ENCODE measurements around the gene ARHGAP19. TPM values are rescaled to one million over a fixed set of nuclear protein-coding genes. Genes with fewer than 3 reads are reported as not detected.

ARHGAP19 gene
- total RNA-seq, 1 donor = 8.7 TPM

DNA sequence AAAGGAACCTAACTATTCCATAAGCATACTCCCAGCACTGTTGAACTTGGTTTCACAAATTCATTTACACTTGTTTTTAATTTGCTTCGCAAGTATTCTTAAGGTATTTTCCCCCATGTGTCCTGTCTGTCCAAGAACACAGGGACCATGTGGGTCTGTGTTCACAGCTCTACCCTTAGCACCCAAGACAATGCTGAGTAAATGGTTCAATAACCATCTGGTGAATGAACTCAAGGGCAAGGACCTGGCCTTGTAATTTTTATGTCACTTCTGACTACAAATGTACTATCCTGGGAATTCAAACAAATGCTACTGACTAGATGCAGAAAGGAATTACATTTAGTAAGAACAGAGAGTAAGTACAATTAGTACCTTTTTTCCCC, 63.7 kb downstream of the ARHGAP19 start:
- no peaks in the 10 kb centered on the region for H3K79me2 ChIP-seq (ENCODE audit: insufficient read depth, low read length)
- no peak for DNase-seq (ENCODE audit: insufficient read length, low spot score, missing footprints)
- no peak overlapping the region for H3K4me3 ChIP-seq (ENCODE audit: insufficient read depth, low read length)
- no peaks in the 10 kb centered on the region for H3K27me3 ChIP-seq (ENCODE audit: insufficient read depth, low read length)
- no peak overlapping the region for H3K4me2 ChIP-seq (ENCODE audit: insufficient read depth, low read length)
- peaks cover 5% of the 10 kb centered on the region for H3K36me3 ChIP-seq (ENCODE audit: insufficient read depth, low read length)
- H2AFZ ChIP-seq (ENCODE audit: low read length) = no peak overlapping the region
- H3K27ac ChIP-seq (ENCODE audit: low read depth, low read length) = peak overlapping the region; percentile 49
- H3K4me1 ChIP-seq (ENCODE audit: insufficient read depth, low read length) = peaks cover 28% of the 10 kb centered on the region
- H3K9me3 ChIP-seq (ENCODE audit: low read depth, low read length) = no peaks in the 10 kb centered on the region
- H4K20me1 ChIP-seq (ENCODE audit: insufficient read depth, low read length) = no peaks in the 10 kb centered on the region
- TF ChIP-seq, protein P1, sequence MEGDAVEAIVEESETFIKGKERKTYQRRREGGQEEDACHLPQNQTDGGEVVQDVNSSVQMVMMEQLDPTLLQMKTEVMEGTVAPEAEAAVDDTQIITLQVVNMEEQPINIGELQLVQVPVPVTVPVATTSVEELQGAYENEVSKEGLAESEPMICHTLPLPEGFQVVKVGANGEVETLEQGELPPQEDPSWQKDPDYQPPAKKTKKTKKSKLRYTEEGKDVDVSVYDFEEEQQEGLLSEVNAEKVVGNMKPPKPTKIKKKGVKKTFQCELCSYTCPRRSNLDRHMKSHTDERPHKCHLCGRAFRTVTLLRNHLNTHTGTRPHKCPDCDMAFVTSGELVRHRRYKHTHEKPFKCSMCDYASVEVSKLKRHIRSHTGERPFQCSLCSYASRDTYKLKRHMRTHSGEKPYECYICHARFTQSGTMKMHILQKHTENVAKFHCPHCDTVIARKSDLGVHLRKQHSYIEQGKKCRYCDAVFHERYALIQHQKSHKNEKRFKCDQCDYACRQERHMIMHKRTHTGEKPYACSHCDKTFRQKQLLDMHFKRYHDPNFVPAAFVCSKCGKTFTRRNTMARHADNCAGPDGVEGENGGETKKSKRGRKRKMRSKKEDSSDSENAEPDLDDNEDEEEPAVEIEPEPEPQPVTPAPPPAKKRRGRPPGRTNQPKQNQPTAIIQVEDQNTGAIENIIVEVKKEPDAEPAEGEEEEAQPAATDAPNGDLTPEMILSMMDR (IDR thresholded peaks at IDR 0.05; ENCODE audit: extremely low read depth, low read depth, low read length) = no peak

DNA sequence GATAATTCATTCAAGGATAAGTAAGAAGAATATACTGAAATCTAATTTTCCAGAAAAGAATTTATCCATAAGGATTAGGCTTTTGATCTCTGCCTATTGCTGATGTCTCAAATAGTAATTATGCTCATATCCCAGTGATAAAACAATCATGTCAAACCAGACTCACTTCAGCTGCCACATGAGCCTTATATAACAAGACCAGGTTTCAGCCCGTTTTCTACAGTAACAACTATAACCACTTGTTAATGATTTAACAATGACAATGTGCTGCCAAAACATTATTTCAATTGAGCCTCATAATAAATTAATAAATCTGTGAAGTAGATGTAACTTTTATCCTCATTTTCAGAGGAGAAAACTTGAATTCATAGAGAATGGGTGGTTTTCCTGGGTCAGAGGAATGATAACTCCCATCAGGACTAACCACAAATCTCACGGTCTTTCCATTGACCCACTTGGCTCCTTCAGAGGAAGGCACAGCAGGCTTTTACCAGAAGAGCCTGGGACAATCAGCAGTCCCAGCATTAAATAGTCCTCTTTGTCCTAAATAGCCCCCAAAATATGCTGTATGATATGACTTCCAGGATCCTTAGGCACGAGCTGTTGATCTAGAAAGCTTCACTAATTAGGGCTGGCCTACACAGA, 64.2 kb downstream of the ARHGAP19 start:
- no peaks in the 10 kb centered on the region for H3K27me3 ChIP-seq (ENCODE audit: insufficient read depth, low read length)
- no peaks in the 10 kb centered on the region for H3K9me3 ChIP-seq (ENCODE audit: low read depth, low read length)
- H3K4me2 ChIP-seq (ENCODE audit: insufficient read depth, low read length) = no peak overlapping the region
- no peak overlapping the region for H2AFZ ChIP-seq (ENCODE audit: low read length)
- H3K4me3 ChIP-seq (ENCODE audit: insufficient read depth, low read length) = no peak overlapping the region
- no peaks in the 10 kb centered on the region for H3K79me2 ChIP-seq (ENCODE audit: insufficient read depth, low read length)
- no peak overlapping the region for H3K27ac ChIP-seq (ENCODE audit: low read depth, low read length)
- TF ChIP-seq, protein P1 (IDR thresholded peaks at IDR 0.05; ENCODE audit: extremely low read depth, low read depth, low read length) = no peak
- peaks cover 28% of the 10 kb centered on the region for H3K4me1 ChIP-seq (ENCODE audit: insufficient read depth, low read length)
- peaks cover 5% of the 10 kb centered on the region for H3K36me3 ChIP-seq (ENCODE audit: insufficient read depth, low read length)
- H4K20me1 ChIP-seq (ENCODE audit: insufficient read depth, low read length) = no peaks in the 10 kb centered on the region
- no peak for DNase-seq (ENCODE audit: insufficient read length, low spot score, missing footprints)

DNA sequence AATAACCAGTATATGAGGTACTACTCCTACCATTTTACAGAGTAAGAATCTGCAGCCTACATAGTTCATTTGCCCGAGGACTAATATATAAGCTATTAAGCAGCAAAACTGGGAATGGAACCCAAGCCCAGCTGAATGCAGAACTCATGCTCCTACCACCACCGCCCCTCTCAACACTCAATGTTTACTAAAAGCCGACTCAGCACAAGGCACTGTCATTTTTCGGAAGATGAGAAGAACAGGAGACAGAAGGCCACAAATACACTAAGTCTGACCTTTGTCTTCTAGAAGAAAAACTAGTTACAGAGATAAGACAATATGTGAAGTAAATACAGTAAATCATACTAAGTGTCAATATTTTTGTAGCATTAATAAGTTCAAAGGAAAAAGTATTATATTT, 66.0 kb downstream of the ARHGAP19 start:
- TF ChIP-seq, protein P1 (IDR thresholded peaks at IDR 0.05; ENCODE audit: extremely low read depth, low read depth, low read length) = no peak
- Histone ChIP-seq H3K4me2 (ENCODE audit: insufficient read depth, low read length) (no peak overlapping the region), H3K27ac (ENCODE audit: low read depth, low read length) (no peak overlapping the region), H3K9me3 (ENCODE audit: low read depth, low read length) (no peaks in the 10 kb centered on the region), H3K4me3 (ENCODE audit: insufficient read depth, low read length) (no peak overlapping the region), H4K20me1 (ENCODE audit: insufficient read depth, low read length) (no peaks in the 10 kb centered on the region), H3K4me1 (ENCODE audit: insufficient read depth, low read length) (peaks cover 28% of the 10 kb centered on the region), H3K79me2 (ENCODE audit: insufficient read depth, low read length) (no peaks in the 10 kb centered on the region), H3K36me3 (ENCODE audit: insufficient read depth, low read length) (peaks cover 5% of the 10 kb centered on the region), H2AFZ (ENCODE audit: low read length) (no peak overlapping the region), H3K27me3 (ENCODE audit: insufficient read depth, low read length) (no peaks in the 10 kb centered on the region)
- no peak for DNase-seq (ENCODE audit: insufficient read length, low spot score, missing footprints)

DNA sequence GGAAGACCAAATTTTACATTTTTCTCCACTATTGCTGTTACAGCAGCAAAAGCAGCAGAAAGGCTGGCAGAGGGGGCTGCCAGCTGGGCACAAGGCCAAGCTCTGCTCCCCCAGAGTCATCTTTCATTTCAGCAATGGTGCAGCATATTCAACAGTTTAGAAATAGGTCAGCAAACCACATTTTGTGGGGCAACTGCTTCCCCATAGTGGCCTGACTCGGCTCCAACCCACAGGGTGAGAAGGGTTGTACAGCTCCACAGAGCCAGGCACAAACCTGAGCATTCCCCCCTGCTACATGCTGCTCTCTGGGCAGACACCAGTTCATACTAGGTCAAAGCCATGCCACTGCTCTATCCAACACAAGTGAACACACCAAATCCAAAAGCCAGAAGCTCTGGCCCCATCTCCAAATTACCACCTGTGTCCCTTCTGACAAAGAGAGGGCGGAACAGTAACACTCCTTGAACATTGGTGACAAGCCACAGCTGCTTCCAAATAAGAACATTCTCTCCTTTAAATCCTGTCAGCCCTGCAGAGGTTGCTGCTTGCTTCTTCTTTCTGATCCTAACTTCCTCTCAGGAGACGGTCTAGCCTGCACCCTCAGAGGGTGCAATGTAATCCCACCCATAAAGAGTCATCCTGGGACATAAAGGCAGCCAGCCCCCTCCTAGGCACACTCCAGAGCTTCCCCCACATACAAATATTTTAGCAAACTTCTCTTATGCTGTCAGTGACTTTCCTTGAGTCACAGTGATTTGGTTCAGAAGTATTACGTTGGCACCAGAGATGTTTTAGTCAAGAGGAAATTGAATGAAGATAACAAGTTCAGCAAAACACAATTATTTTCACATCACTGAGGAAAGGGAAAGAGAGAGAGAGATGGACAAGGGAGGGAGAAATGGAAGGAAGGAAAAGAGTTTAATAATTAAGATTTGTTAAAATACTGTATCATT, 67.7 kb downstream of the ARHGAP19 start:
- no peaks in the 10 kb centered on the region for H3K9me3 ChIP-seq (ENCODE audit: low read depth, low read length)
- H3K4me1 ChIP-seq (ENCODE audit: insufficient read depth, low read length) = peaks cover 22% of the 10 kb centered on the region
- H3K79me2 ChIP-seq (ENCODE audit: insufficient read depth, low read length) = no peaks in the 10 kb centered on the region
- no peaks in the 10 kb centered on the region for H4K20me1 ChIP-seq (ENCODE audit: insufficient read depth, low read length)
- peaks cover 5% of the 10 kb centered on the region for H3K36me3 ChIP-seq (ENCODE audit: insufficient read depth, low read length)
- TF ChIP-seq, protein P1 (IDR thresholded peaks at IDR 0.05; ENCODE audit: extremely low read depth, low read depth, low read length) = no peak
- peak overlapping the region; percentile 7 for H3K4me2 ChIP-seq (ENCODE audit: insufficient read depth, low read length)
- peak overlapping the region; percentile 14 for H3K27ac ChIP-seq (ENCODE audit: low read depth, low read length)
- H2AFZ ChIP-seq (ENCODE audit: low read length) = no peak overlapping the region
- DNase-seq (ENCODE audit: insufficient read length, low spot score, missing footprints) = no peak
- H3K27me3 ChIP-seq (ENCODE audit: insufficient read depth, low read length) = no peaks in the 10 kb centered on the region
- no peak overlapping the region for H3K4me3 ChIP-seq (ENCODE audit: insufficient read depth, low read length)

All from osteoblast (primary cell).